Kidney epithelial cell (primary cell): ENCODE measurements around the gene DEXI. TPM values are rescaled to one million over a fixed set of nuclear protein-coding genes. Genes with fewer than 3 reads are reported as not detected.
"Not testable (repeated sequence)": the region's sequence is repeated elsewhere in the genome, so short reads cannot be mapped to it uniquely, and the experiment has no call there.

Experiments used
- DNase-seq: peaks from one replicate; pipeline ENCODE4 v3.0.0-alpha.2; 2010; ENCODE audit warnings: low read depth
- H3K27me3 ChIP-seq: 2 replicates; pipeline ENCODE4 v1.6.0; 2011; ENCODE audit warnings: low read length; ENCODE audit not compliant: control insufficient read depth, insufficient read depth
- H3K36me3 ChIP-seq: 2 replicates; pipeline ENCODE4 v1.5.1; 2011; ENCODE audit warnings: low read length; ENCODE audit not compliant: control insufficient read depth, insufficient read depth
- H3K4me3 ChIP-seq: 2 replicates; pipeline ENCODE4 v1.5.1; 2011; ENCODE audit warnings: low read depth, mild to moderate bottlenecking, control low read depth, low read length
- CTCF ChIP-seq: IDR thresholded peaks from 2 replicates; pipeline ENCODE4 v1.5.1; 2011; ENCODE audit warnings: mild to moderate bottlenecking, moderate library complexity, low read length, control low read depth, inconsistent platforms; ENCODE audit not compliant: insufficient read depth, poor library complexity, severe bottlenecking
- total RNA-seq: library from RNA; depleted of rRNA; stranded (reverse); fragments of >200 nt; gene quantifications from 2 replicates; pipeline ENCODE4 v1.2.3, GENCODE V29; 2015

Gene DEXI
- total RNA-seq, 1 donor from 2014 or later, result 62.5 TPM

- Histone ChIP-seq H3K36me3 (peaks cover 3% of the 10 kb centered on the region), H3K4me3 (no peak overlapping the region), H3K27me3 (no peaks in the 10 kb centered on the region)
- no peak for TF ChIP-seq CTCF
- DNase-seq, result no peak
Measured at GRCh38 chr16:10972108-10972818, 30.0 kb upstream of the DEXI start.

- TF ChIP-seq CTCF, result peak; percentile 56
- Histone ChIP-seq H3K4me3 (no peak overlapping the region), H3K36me3 (peaks cover 2% of the 10 kb centered on the region), H3K27me3 (no peaks in the 10 kb centered on the region)
- DNase-seq, result no peak
Measured at GRCh38 chr16:10971560-10971961, 29.3 kb upstream of the DEXI start.

- no peak for DNase-seq
- H3K36me3 ChIP-seq, result peaks cover 2% of the 10 kb centered on the region
- no peak overlapping the region for H3K4me3 ChIP-seq
- no peaks in the 10 kb centered on the region for H3K27me3 ChIP-seq
- no peak for TF ChIP-seq CTCF
Measured at GRCh38 chr16:10970065-10970464, 27.8 kb upstream of the DEXI start.

- Histone ChIP-seq H3K4me3 (no peak overlapping the region), H3K27me3 (no peaks in the 10 kb centered on the region), H3K36me3 (peaks cover 2% of the 10 kb centered on the region)
- no peak for TF ChIP-seq CTCF
- DNase-seq, result no peak
Measured at GRCh38 chr16:10969615-10970014, 27.3 kb upstream of the DEXI start.

- H3K36me3 ChIP-seq, result peaks cover 2% of the 10 kb centered on the region
- no peak for TF ChIP-seq CTCF
- no peak for DNase-seq
- H3K4me3 ChIP-seq, result no peak overlapping the region
- no peaks in the 10 kb centered on the region for H3K27me3 ChIP-seq
Measured at GRCh38 chr16:10968498-10968897, 26.2 kb upstream of the DEXI start.

- H3K36me3 ChIP-seq, result peaks cover 3% of the 10 kb centered on the region
- no peak overlapping the region for H3K4me3 ChIP-seq
- TF ChIP-seq CTCF, result no peak
- no peak for DNase-seq
- H3K27me3 ChIP-seq, result no peaks in the 10 kb centered on the region
Measured at GRCh38 chr16:10967986-10968385, 25.7 kb upstream of the DEXI start.

GRCh38 chr16:10966559-10966958 lies 24.3 kb upstream of the DEXI start:
- H3K4me3 ChIP-seq, H3K27me3 ChIP-seq, DNase-seq, H3K36me3 ChIP-seq: not testable (repeated sequence)
